SK-N-SH treated with all-trans-retinoic acid at 6 μM for 48 hours (cell line): ENCODE measurements around the gene DPAGT1.

Experiments
- ARNTL ChIP-seq: fragments of 450-650 bp; formaldehyde crosslinking; IDR thresholded peaks from 2 replicates; pipeline ENCODE4 v1.5.0; 2020; ENCODE audit warnings: low read depth, mild to moderate bottlenecking, moderate library complexity, borderline replicate concordance
- BACH2 ChIP-seq: fragments of 250-450 bp; sonication (Bioruptor Pico); IDR thresholded peaks from 2 replicates; pipeline ENCODE4 v1.9.0; 2021; ENCODE audit warnings: mild to moderate bottlenecking, borderline replicate concordance
- CSDC2 ChIP-seq: fragments of 250-450 bp; sonication (Bioruptor Pico); IDR thresholded peaks from 2 replicates; pipeline ENCODE4 v1.5.0; 2020; ENCODE audit warnings: mild to moderate bottlenecking, moderate library complexity
- CSRNP3 ChIP-seq: fragments of 250-450 bp; sonication (Bioruptor Pico); IDR thresholded peaks from 2 replicates; pipeline ENCODE4 v1.5.1; 2021; ENCODE audit warnings: mild to moderate bottlenecking, moderate library complexity
- GLIS3 ChIP-seq: fragments of 250-450 bp; sonication (Bioruptor Pico); IDR thresholded peaks from 2 replicates; pipeline ENCODE4 v1.5.0; 2020; ENCODE audit warnings: mild to moderate bottlenecking, moderate library complexity
- ISL1 ChIP-seq: fragments of 250-450 bp; sonication (Bioruptor Pico); IDR thresholded peaks from 2 replicates; pipeline ENCODE4 v2.1.2; 2022; ENCODE audit warnings: mild to moderate bottlenecking, moderate library complexity
- PATZ1 ChIP-seq: fragments of 250-450 bp; sonication (Bioruptor Pico); IDR thresholded peaks from 2 replicates; pipeline ENCODE4 v1.8.0; 2020; ENCODE audit warnings: mild to moderate bottlenecking, moderate library complexity, borderline replicate concordance
- POU6F1 ChIP-seq: fragments of 250-450 bp; sonication (Bioruptor Pico); IDR thresholded peaks from 2 replicates; pipeline ENCODE4 v1.8.0; 2021; ENCODE audit warnings: low read depth, mild to moderate bottlenecking, moderate library complexity, borderline replicate concordance
- SNAI2 ChIP-seq: fragments of 250-450 bp; sonication (Bioruptor Pico); IDR thresholded peaks from 2 replicates; pipeline ENCODE4 v1.5.0; 2020; ENCODE audit warnings: mild to moderate bottlenecking, moderate library complexity
- TCF4 ChIP-seq: fragments of 250-450 bp; sonication (Bioruptor Pico); IDR thresholded peaks from 2 replicates; pipeline ENCODE4 v1.8.0; 2021; ENCODE audit warnings: mild to moderate bottlenecking, moderate library complexity, borderline replicate concordance
- TOX ChIP-seq: fragments of 250-450 bp; sonication (Bioruptor Pico); IDR thresholded peaks from 2 replicates; pipeline ENCODE4 v1.8.0; 2021; ENCODE audit warnings: mild to moderate bottlenecking, moderate library complexity, borderline replicate concordance
- TSHZ2 ChIP-seq: fragments of 250-450 bp; sonication (Bioruptor Pico); IDR thresholded peaks from 2 replicates; pipeline ENCODE4 v1.5.0; 2020; ENCODE audit warnings: mild to moderate bottlenecking, moderate library complexity
- ZFP30 ChIP-seq: fragments of 450-650 bp; formaldehyde crosslinking; IDR thresholded peaks from 2 replicates; pipeline ENCODE4 v1.5.0; 2022; ENCODE audit warnings: mild to moderate bottlenecking, moderate library complexity
- ZNF8 ChIP-seq: fragments of 450-650 bp; formaldehyde crosslinking; IDR thresholded peaks from 2 replicates; pipeline ENCODE4 v1.5.0; 2020; ENCODE audit warnings: mild to moderate bottlenecking, moderate library complexity

GRCh38 chr11:119147604-119148333 lies 46.1 kb upstream of the DPAGT1 start:
- TF ChIP-seq TCF4 (CRISPR knock-in tag) (no peak), TOX (CRISPR knock-in tag) (no peak), POU6F1 (CRISPR knock-in tag) (no peak), ZNF8 (CRISPR knock-in tag) (no peak), PATZ1 (no peak), ZFP30 (no peak), BACH2 (CRISPR knock-in tag) (no peak), TSHZ2 (CRISPR knock-in tag) (no peak), CSDC2 (CRISPR knock-in tag) (no peak), ARNTL (CRISPR knock-in tag) (no peak), CSRNP3 (no peak), SNAI2 (no peak), GLIS3 (CRISPR knock-in tag) (no peak), ISL1 (no peak)
